ENCODE results near the gene CERS2. TPM values are rescaled to one million over a fixed set of nuclear protein-coding genes. Genes with fewer than 3 reads are reported as not detected.

The CERS2 gene
- total RNA-seq, 1 donor from 2014 or later, result 223 TPM

- no peaks in the 10 kb centered on the region for H3K27me3 Mint-ChIP-seq (ENCODE audit: low read depth)
- H3K9me3 Mint-ChIP-seq (ENCODE audit: low read depth), result no peaks in the 10 kb centered on the region
- no peak overlapping the region for H3K4me3 Mint-ChIP-seq (ENCODE audit: unreplicated experiment)
- H3K36me3 Mint-ChIP-seq (ENCODE audit: low read depth), result peaks cover 34% of the 10 kb centered on the region
- peak overlapping the region; percentile 4 for H3K27ac Mint-ChIP-seq (ENCODE audit: unreplicated experiment)
- DNase-seq (ENCODE audit: low spot score), result peak; percentile 50
- peaks cover 38% of the 10 kb centered on the region for H3K4me1 Mint-ChIP-seq (ENCODE audit: low read depth)
- TF ChIP-seq CTCF (IDR thresholded peaks at IDR 0.05), result no peak
These were observed 6.1 kb downstream of the CERS2 start for GRCh38 chr1:150968491-150968890.

- Mint-ChIP-seq H3K27ac (ENCODE audit: unreplicated experiment) (no peak overlapping the region), H3K4me3 (ENCODE audit: unreplicated experiment) (no peak overlapping the region), H3K36me3 (ENCODE audit: low read depth) (peaks cover 39% of the 10 kb centered on the region), H3K27me3 (ENCODE audit: low read depth) (no peaks in the 10 kb centered on the region), H3K9me3 (ENCODE audit: low read depth) (no peaks in the 10 kb centered on the region), H3K4me1 (ENCODE audit: low read depth) (peaks cover 33% of the 10 kb centered on the region)
- no peak for TF ChIP-seq CTCF (IDR thresholded peaks at IDR 0.05)
- peak; percentile 59 for DNase-seq (ENCODE audit: low spot score)
These were observed 6.7 kb downstream of the CERS2 start for GRCh38 chr1:150967936-150968335.

GRCh38 chr1:150966011-150966410, 8.6 kb downstream of the CERS2 start:
- Mint-ChIP-seq H3K36me3 (ENCODE audit: low read depth) (peaks cover 50% of the 10 kb centered on the region), H3K4me3 (ENCODE audit: unreplicated experiment) (no peak overlapping the region), H3K4me1 (ENCODE audit: low read depth) (peaks cover 14% of the 10 kb centered on the region), H3K27me3 (ENCODE audit: low read depth) (no peaks in the 10 kb centered on the region), H3K27ac (ENCODE audit: unreplicated experiment) (no peak overlapping the region), H3K9me3 (ENCODE audit: low read depth) (no peaks in the 10 kb centered on the region)
- no peak for TF ChIP-seq CTCF (IDR thresholded peaks at IDR 0.05)
- no peak for DNase-seq (ENCODE audit: low spot score)

- Mint-ChIP-seq H3K36me3 (ENCODE audit: low read depth) (peaks cover 51% of the 10 kb centered on the region), H3K27ac (ENCODE audit: unreplicated experiment) (no peak overlapping the region), H3K4me3 (ENCODE audit: unreplicated experiment) (no peak overlapping the region), H3K9me3 (ENCODE audit: low read depth) (no peaks in the 10 kb centered on the region), H3K27me3 (ENCODE audit: low read depth) (no peaks in the 10 kb centered on the region), H3K4me1 (ENCODE audit: low read depth) (peaks cover 10% of the 10 kb centered on the region)
- no peak for DNase-seq (ENCODE audit: low spot score)
- TF ChIP-seq CTCF (IDR thresholded peaks at IDR 0.05), result no peak
These were observed 9.0 kb downstream of the CERS2 start for GRCh38 chr1:150965605-150966004.

- no peaks in the 10 kb centered on the region for H3K27me3 Mint-ChIP-seq (ENCODE audit: low read depth)
- TF ChIP-seq CTCF (IDR thresholded peaks at IDR 0.05), result no peak
- no peaks in the 10 kb centered on the region for H3K9me3 Mint-ChIP-seq (ENCODE audit: low read depth)
- no peak overlapping the region for H3K27ac Mint-ChIP-seq (ENCODE audit: unreplicated experiment)
- H3K4me1 Mint-ChIP-seq (ENCODE audit: low read depth), result peaks cover 4% of the 10 kb centered on the region
- H3K4me3 Mint-ChIP-seq (ENCODE audit: unreplicated experiment), result no peak overlapping the region
- no peak for DNase-seq (ENCODE audit: low spot score)
- H3K36me3 Mint-ChIP-seq (ENCODE audit: low read depth), result peaks cover 59% of the 10 kb centered on the region
These were observed 10.5 kb downstream of the CERS2 start for GRCh38 chr1:150964164-150964489.
